H1 (cell line): Measurements from ENCODE around the gene CMC1. TPM values are rescaled to one million over a fixed set of nuclear protein-coding genes. Genes with fewer than 3 reads are reported as not detected.

Experiments used
- CTCF ChIA-PET: fragments of 300-600 bp; sonication (Branson Sonifier 250); formaldehyde crosslinking; loops from one replicate; lab custom pipeline; 2021; ENCODE audit not compliant: partially characterized antibody; lab: Charles Lee
- POLR2A ChIA-PET: fragments of 300-600 bp; sonication (Branson Sonifier 250); formaldehyde crosslinking; loops from one replicate; lab custom pipeline; 2021; ENCODE audit warnings: inconsistent platforms; ENCODE audit not compliant: partially characterized antibody; lab: Charles Lee
- DNase-seq, 2 experiments: peaks; one replicate each; pipeline versions ENCODE4 v3.0.0 to v3.0.0-alpha.2; 2010 to 2022; ENCODE audit warnings: low spot score in 2 of 2, low read depth in 1 of 2, mixed read lengths in 1 of 2
- FAIRE-seq: peaks from 2 replicates; lab custom pipeline; 2011; peaks lifted over from hg19 to GRCh38; lab: Jason Lieb, UNC
- H2AFZ ChIP-seq: 2 replicates; pipeline ENCODE4 v1.8.1; 2012; ENCODE audit warnings: low read length, inconsistent platforms
- H2AK5ac ChIP-seq: 2 replicates; pipeline ENCODE4 v1.6.1; 2013; ENCODE audit warnings: low read depth, low read length
- H2BK120ac ChIP-seq: replicated peaks from 2 replicates; pipeline ENCODE3; 2013; ENCODE audit warnings: low read depth, low read length, inconsistent platforms
- H2BK12ac ChIP-seq: 2 replicates; pipeline ENCODE4 v1.6.1; 2013; ENCODE audit warnings: low read depth, low read length
- H2BK15ac ChIP-seq: 2 replicates; pipeline ENCODE4 v1.6.1; 2013; ENCODE audit warnings: low read length
- H2BK20ac ChIP-seq: 2 replicates; pipeline ENCODE4 v1.6.1; 2013; ENCODE audit warnings: low read length
- H2BK5ac ChIP-seq: 2 replicates; pipeline ENCODE4 v1.6.1; 2013; ENCODE audit warnings: low read depth, low read length
- H3K14ac ChIP-seq: 2 replicates; pipeline ENCODE4 v1.6.1; 2013; ENCODE audit warnings: inconsistent platforms; ENCODE audit not compliant: insufficient read length
- H3K18ac ChIP-seq: 2 replicates; pipeline ENCODE4 v1.6.1; 2013; ENCODE audit warnings: low read length; ENCODE audit errors: extremely low read depth
- H3K23ac ChIP-seq: 2 replicates; pipeline ENCODE4 v1.6.1; 2013; ENCODE audit warnings: inconsistent platforms; ENCODE audit not compliant: insufficient read length
- H3K23me2 ChIP-seq: 2 replicates; pipeline ENCODE4 v1.6.1; 2013; ENCODE audit warnings: low read depth, low read length
- H3K27ac ChIP-seq: 2 replicates; pipeline ENCODE4 v1.6.1; 2011; ENCODE audit warnings: low read depth, low read length, inconsistent platforms
- H3K27me3 ChIP-seq, 4 experiments: replicated peaks in 1 of 4; 1 replicate in 1 of 4; 2 replicates in 3 of 4; pipeline versions ENCODE4 v1.6.1 to v1.8.1; 2011 to 2013; ENCODE audit warnings: low read length in 3 of 4, mild to moderate bottlenecking in 3 of 4, inconsistent platforms in 2 of 4, mixed read lengths in 2 of 4, moderate library complexity in 1 of 4; ENCODE audit not compliant: control insufficient read depth in 3 of 4, insufficient read depth in 3 of 4; ENCODE audit errors: extremely low read depth in 1 of 4
- H3K36me3 ChIP-seq, 4 experiments: 2 replicates each; pipeline versions ENCODE4 v1.6.1 to v1.8.1; 2011 to 2013; ENCODE audit warnings: mild to moderate bottlenecking in 4 of 4, low read length in 3 of 4, moderate library complexity in 2 of 4, control low read depth in 1 of 4, inconsistent platforms in 1 of 4; ENCODE audit not compliant: insufficient read depth in 4 of 4, control insufficient read depth in 2 of 4
- H3K4ac ChIP-seq: replicated peaks from 2 replicates; pipeline ENCODE3; 2013; ENCODE audit warnings: low read length, low read depth, mixed read lengths, inconsistent platforms; ENCODE audit not compliant: insufficient read length
- H3K4me1 ChIP-seq, 4 experiments: replicated peaks in 1 of 4; 1 replicate in 1 of 4; 2 replicates in 3 of 4; pipeline versions ENCODE4 v1.6.1 to v1.8.1; 2011 to 2013; ENCODE audit warnings: low read length in 3 of 4, inconsistent platforms in 2 of 4, mixed read lengths in 1 of 4; ENCODE audit not compliant: insufficient read depth in 4 of 4, control insufficient read depth in 3 of 4
- H3K4me2 ChIP-seq, 2 experiments: 2 replicates each; pipeline versions ENCODE4 v1.6.1 to v1.8.1; 2011 to 2013; ENCODE audit warnings: low read depth in 2 of 2, low read length in 2 of 2, control low read depth in 1 of 2, inconsistent platforms in 1 of 2, mild to moderate bottlenecking in 1 of 2; ENCODE audit not compliant: insufficient read depth in 1 of 2
- H3K4me3 ChIP-seq, 4 experiments: fragments of 200-600, 300-600 bp in 1 of 4; sonication (generic), shearing (Covaris generic), sonication (Bioruptor Twin) in 1 of 4; 2 replicates each; pipeline versions ENCODE4 v1.5.1 to v1.8.1; 2011 to 2016; ENCODE audit warnings: low read length in 4 of 4, low read depth in 3 of 4, control low read depth in 2 of 4, inconsistent platforms in 2 of 4, mild to moderate bottlenecking in 2 of 4, mixed read lengths in 1 of 4, moderate library complexity in 1 of 4; ENCODE audit not compliant: insufficient read depth in 2 of 4; ENCODE audit errors: extremely low read depth in 1 of 4
- H3K56ac ChIP-seq: replicated peaks from 2 replicates; pipeline ENCODE3; 2013; ENCODE audit warnings: low read depth, mild to moderate bottlenecking, mixed read lengths, low read length, inconsistent platforms; ENCODE audit not compliant: insufficient read length
- H3K79me1 ChIP-seq: 2 replicates; pipeline ENCODE4 v1.6.1; 2013; ENCODE audit warnings: low read depth, low read length, control low read depth
- H3K79me2 ChIP-seq, 2 experiments: 2 replicates each; pipeline versions ENCODE4 v1.6.1 to v1.8.1; 2012 to 2013; ENCODE audit warnings: low read length in 2 of 2, mild to moderate bottlenecking in 2 of 2, inconsistent platforms in 1 of 2; ENCODE audit not compliant: insufficient read depth in 2 of 2, control insufficient read depth in 1 of 2
- H3K9ac ChIP-seq, 4 experiments: replicated peaks in 1 of 4; 1 replicate in 1 of 4; 2 replicates in 3 of 4; pipeline versions ENCODE4 v1.6.1 to v1.8.1; 2011 to 2013; ENCODE audit warnings: low read depth in 3 of 4, low read length in 3 of 4, control low read depth in 2 of 4, mild to moderate bottlenecking in 2 of 4, moderate library complexity in 2 of 4, inconsistent platforms in 1 of 4; ENCODE audit errors: extremely low read depth in 1 of 4
- H3K9me3 ChIP-seq, 2 experiments: 2 replicates each; pipeline versions ENCODE4 v1.6.1 to v1.8.1; 2012 to 2013; ENCODE audit warnings: mild to moderate bottlenecking in 2 of 2, moderate library complexity in 2 of 2, control low read depth in 1 of 2, inconsistent platforms in 1 of 2, low read depth in 1 of 2, low read length in 1 of 2, mixed read lengths in 1 of 2; ENCODE audit not compliant: insufficient read depth in 2 of 2
- H4K20me1 ChIP-seq, 2 experiments: replicated peaks in 1 of 2; 2 replicates each; pipeline versions ENCODE3 to v1.8.1; 2011 to 2013; ENCODE audit warnings: inconsistent platforms in 2 of 2, low read length in 2 of 2, mild to moderate bottlenecking in 1 of 2; ENCODE audit not compliant: insufficient read depth in 2 of 2, control insufficient read depth in 1 of 2
- H4K5ac ChIP-seq: 2 replicates; pipeline ENCODE4 v1.6.1; 2013; ENCODE audit warnings: low read length, low read depth, mixed read lengths, inconsistent platforms; ENCODE audit not compliant: insufficient read length
- H4K8ac ChIP-seq: 2 replicates; pipeline ENCODE4 v1.8.0; 2013; ENCODE audit warnings: mild to moderate bottlenecking, moderate library complexity, low read length, inconsistent platforms; ENCODE audit not compliant: insufficient read depth; ENCODE audit errors: extremely low read depth
- H4K91ac ChIP-seq: replicated peaks from 2 replicates; pipeline ENCODE3; 2013; ENCODE audit warnings: low read length, mixed read lengths, inconsistent platforms; ENCODE audit not compliant: insufficient read length
- ATF3 ChIP-seq: IDR thresholded peaks from 2 replicates; pipeline ENCODE4 v1.6.1; 2011; ENCODE audit warnings: low read depth, mild to moderate bottlenecking, low read length; ENCODE audit not compliant: insufficient read depth
- RBBP5 ChIP-seq: IDR thresholded peaks from 2 replicates; pipeline ENCODE4 v1.7.1; 2012; ENCODE audit warnings: low read depth, mild to moderate bottlenecking, inconsistent platforms, low read length, moderate library complexity, borderline replicate concordance
- SAP30 ChIP-seq: fragments of 300-600 bp; sonication (generic); IDR thresholded peaks from 2 replicates; pipeline ENCODE4 v1.7.1; 2012; ENCODE audit warnings: low read length, moderate library complexity, mild to moderate bottlenecking, inconsistent platforms; ENCODE audit not compliant: insufficient read depth, insufficient replicate concordance
- ZNF274 ChIP-seq: IDR thresholded peaks from 2 replicates; pipeline ENCODE4 v1.7.0; 2012; ENCODE audit warnings: low read length, borderline replicate concordance; ENCODE audit errors: extremely low read depth
- WGBS, 2 experiments: shearing (Covaris generic) in 1 of 2; methylation state at CpG; one replicate each; pipeline versions ENCODE4 v1.1.6 to v1.1.7; 2013 to 2015; ENCODE audit warnings: low lambda C conversion rate in 2 of 2, mixed read lengths in 2 of 2, inconsistent platforms in 1 of 2, low coverage in 1 of 2, missing lambda C conversion rate in 1 of 2; ENCODE audit not compliant: insufficient replicate concordance in 2 of 2, insufficient coverage in 1 of 2, insufficient read length in 1 of 2; ENCODE audit errors: extremely low coverage in 1 of 2, missing lambda C conversion rate in 1 of 2; 5-methylcytosine and 5-hydroxymethylcytosine counted together
- polyA plus RNA-seq, 7 experiments: library from polyadenylated mRNA; depleted of rRNA in 3 of 7; stranded (reverse) in 5 of 7; unstranded in 2 of 7; fragments of >200 nt in 5 of 7; fragments of 200-250 nt in 2 of 7; gene quantifications; 1 replicate in 5 of 7; 2 replicates in 1 of 7; 4 replicates in 1 of 7; pipeline versions ENCODE4 v1.2.1 to v1.2.3, GENCODE V29; 2011 to 2013; ENCODE audit warnings: missing spikeins in 2 of 7, mixed read lengths in 2 of 7
- total RNA-seq: library from RNA; stranded (reverse); fragmentation: NEBNext Ultra II Directional; extraction: Animal tissue kit (Norgen Biotek cat#: 25700); gene quantifications from 2 replicates; pipeline ENCODE4 v1.2.1, GENCODE V29; 2021

CMC1 gene
- total and polyA plus RNA-seq, 2 of the 8 experiments (the other 6 are each of a cell fraction or from before 2014, with no cell fraction given), result 11.4 to 19.4 TPM

- Histone ChIP-seq H3K56ac (no peak overlapping the region), H3K9me3 (no peaks in the 10 kb centered on the region), H3K79me2 (no peaks in the 10 kb centered on the region), H2BK12ac (no peak overlapping the region), H3K27ac (no peak overlapping the region), H3K4me2 (no peak overlapping the region), H2BK15ac (no peak overlapping the region), H3K27me3 (no peaks in the 10 kb centered on the region), H2BK20ac (no peak overlapping the region), H2AK5ac (no peak overlapping the region), H3K23ac (no peak overlapping the region), H3K79me1 (no peaks in the 10 kb centered on the region), H2BK120ac (no peak overlapping the region), H2AFZ (no peak overlapping the region), H3K18ac (no peak overlapping the region), H3K4me1 (no peaks in the 10 kb centered on the region), H3K9ac (no peak overlapping the region), H4K5ac (no peak overlapping the region), H3K4ac (no peak overlapping the region), H4K8ac (no peak overlapping the region), H3K4me3 (no peak overlapping the region), H3K36me3 (peaks cover 0 to 29% (median 1%) of the 10 kb centered on the region in 4 experiments; a peak in 4 of 8 replicates), H3K14ac (no peak overlapping the region), H3K23me2 (no peaks in the 10 kb centered on the region), H4K91ac (no peak overlapping the region), H4K20me1 (no peaks in the 10 kb centered on the region), H2BK5ac (no peak overlapping the region)
- no peak for FAIRE-seq
- no peak for DNase-seq
- WGBS, 2 experiments, result 100% methylated on average over 1 of the region's 1 CpG; no CpG with 5 or more reads in 1 of the 2 experiments
- ChIA-PET POLR2A (no interaction called here), CTCF (interaction anchor here (0.7 to 1.9 kb wide), 9 partner anchors 10 to 614 kb away, joined by 3 to 6 read pairs (median 3); partner anchors contain the start of gene EOMES)
- TF ChIP-seq ATF3 (no peak), SAP30 (no peak), ZNF274 (no peak), RBBP5 (no peak)
Observed at GRCh38 chr3:28322464-28322863, 81.0 kb downstream of the CMC1 start.
